ENCODE data around the gene C11orf97. TPM values are rescaled to one million over a fixed set of nuclear protein-coding genes. Genes with fewer than 3 reads are reported as not detected.

Gene C11orf97
- total and polyA plus RNA-seq, 7 donors = not detected

DNA sequence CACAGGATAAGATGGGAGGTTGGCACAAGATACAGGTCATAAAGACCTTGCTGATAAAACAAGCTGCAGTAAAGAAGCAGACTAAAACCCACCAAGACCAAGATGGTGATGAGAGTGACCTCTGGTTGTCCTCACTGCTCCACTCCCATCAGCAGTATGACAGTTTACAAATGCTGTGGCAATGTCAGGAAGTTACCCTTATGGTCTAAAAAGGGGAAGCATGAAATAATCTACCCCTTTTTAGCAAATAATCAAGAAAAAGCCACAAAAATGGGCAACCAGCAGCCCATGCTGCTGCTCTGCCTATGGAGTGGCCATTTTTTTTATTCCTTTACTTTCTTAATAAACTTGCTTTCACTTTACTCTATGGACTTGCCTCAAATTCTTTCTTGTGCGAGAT is 46.2 kb downstream of the C11orf97 start:
- intact Hi-C loops (cut with DNase I) = no loop called here
- no peak for DNase-seq
- Histone ChIP-seq H3K9me3 (no peaks in the 10 kb centered on the region), H3K4me1 (peaks cover 0 to 26% (median 12%) of the 10 kb centered on the region in 4 donors), H3K4me3 (no peak overlapping the region), H3K27me3 (no peaks in the 10 kb centered on the region), H3K36me3 (no peaks in the 10 kb centered on the region), H3K27ac (no peak overlapping the region)
- 93 to 97% methylated on average over 1 of the region's 1 CpG for WGBS, 2 donors
- no peak for TF ChIP-seq POLR2A (IDR thresholded peaks at IDR 0.05)
- TF ChIP-seq EP300 (IDR thresholded peaks at IDR 0.05) = no peak
- TF ChIP-seq, protein P1, sequence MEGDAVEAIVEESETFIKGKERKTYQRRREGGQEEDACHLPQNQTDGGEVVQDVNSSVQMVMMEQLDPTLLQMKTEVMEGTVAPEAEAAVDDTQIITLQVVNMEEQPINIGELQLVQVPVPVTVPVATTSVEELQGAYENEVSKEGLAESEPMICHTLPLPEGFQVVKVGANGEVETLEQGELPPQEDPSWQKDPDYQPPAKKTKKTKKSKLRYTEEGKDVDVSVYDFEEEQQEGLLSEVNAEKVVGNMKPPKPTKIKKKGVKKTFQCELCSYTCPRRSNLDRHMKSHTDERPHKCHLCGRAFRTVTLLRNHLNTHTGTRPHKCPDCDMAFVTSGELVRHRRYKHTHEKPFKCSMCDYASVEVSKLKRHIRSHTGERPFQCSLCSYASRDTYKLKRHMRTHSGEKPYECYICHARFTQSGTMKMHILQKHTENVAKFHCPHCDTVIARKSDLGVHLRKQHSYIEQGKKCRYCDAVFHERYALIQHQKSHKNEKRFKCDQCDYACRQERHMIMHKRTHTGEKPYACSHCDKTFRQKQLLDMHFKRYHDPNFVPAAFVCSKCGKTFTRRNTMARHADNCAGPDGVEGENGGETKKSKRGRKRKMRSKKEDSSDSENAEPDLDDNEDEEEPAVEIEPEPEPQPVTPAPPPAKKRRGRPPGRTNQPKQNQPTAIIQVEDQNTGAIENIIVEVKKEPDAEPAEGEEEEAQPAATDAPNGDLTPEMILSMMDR (IDR thresholded peaks at IDR 0.05) = no peak
- TF ChIP-seq POLR2AphosphoS5 (IDR thresholded peaks at IDR 0.05) = no peak

DNA sequence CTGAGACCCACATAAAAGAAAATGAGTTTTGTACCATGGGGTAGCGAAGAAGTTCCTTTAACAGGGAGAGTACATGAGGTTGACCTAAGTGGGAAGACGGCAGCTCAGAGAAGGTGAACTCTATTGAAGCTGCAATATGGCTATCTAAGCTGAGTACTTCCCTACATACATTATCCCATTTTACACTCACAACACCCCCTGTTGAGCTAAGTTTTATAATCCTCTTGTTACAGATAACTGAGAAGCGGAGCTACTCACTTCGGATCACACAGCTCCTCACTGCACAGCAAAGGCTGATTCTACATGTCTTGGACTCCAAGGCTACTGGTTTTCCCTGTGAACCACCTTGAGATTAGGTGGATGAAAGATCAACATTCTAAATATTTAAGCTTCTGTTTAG is 46.7 kb downstream of the C11orf97 start:
- Histone ChIP-seq H3K4me3 (no peak overlapping the region), H3K4me1 (peaks cover 0 to 30% (median 15%) of the 10 kb centered on the region in 4 donors), H3K27me3 (no peaks in the 10 kb centered on the region), H3K36me3 (no peaks in the 10 kb centered on the region), H3K27ac (no peak overlapping the region), H3K9me3 (no peaks in the 10 kb centered on the region)
- 95 to 98% methylated on average over 4 of the region's 4 CpGs for WGBS, 2 donors
- no peak for DNase-seq
- intact Hi-C loops (cut with DNase I) = no loop called here
- TF ChIP-seq EP300 (IDR thresholded peaks at IDR 0.05) (no peak), POLR2A (IDR thresholded peaks at IDR 0.05) (no peak), POLR2AphosphoS5 (IDR thresholded peaks at IDR 0.05) (no peak)
- TF ChIP-seq, protein P1 (IDR thresholded peaks at IDR 0.05) = no peak

GRCh38 chr11:94559361-94559760 is 47.1 kb downstream of the C11orf97 start:
- 82 to 93% methylated on average over 2 of the region's 2 CpGs for WGBS, 2 donors
- Histone ChIP-seq H3K36me3 (no peaks in the 10 kb centered on the region), H3K27ac (no peak overlapping the region)

GRCh38 chr11:94560834-94561233 is 48.6 kb downstream of the C11orf97 start:
- H3K27ac ChIP-seq = no peak overlapping the region
- no peaks in the 10 kb centered on the region for H3K36me3 ChIP-seq
- WGBS, 2 donors = 94 to 96% methylated on average over 3 of the region's 3 CpGs
- no peaks in the 10 kb centered on the region for H3K27me3 ChIP-seq
- no peak overlapping the region for H3K4me3 ChIP-seq
- no peaks in the 10 kb centered on the region for H3K9me3 ChIP-seq
- no peak for DNase-seq
- peaks cover 0 to 31% (median 15%) of the 10 kb centered on the region in 4 donors for H3K4me1 ChIP-seq
- TF ChIP-seq EP300 (IDR thresholded peaks at IDR 0.05) = no peak
- no peak for TF ChIP-seq POLR2A (IDR thresholded peaks at IDR 0.05)
- no peak for TF ChIP-seq POLR2AphosphoS5 (IDR thresholded peaks at IDR 0.05)
- TF ChIP-seq, protein P1 (IDR thresholded peaks at IDR 0.05) = no peak
- intact Hi-C loops (cut with DNase I) = no loop called here

More at GRCh38 chr11:94559361-94559760, 47.1 kb downstream of the C11orf97 start:
- intact Hi-C loops (cut with DNase I) = no loop called here
- peaks cover 0 to 31% (median 15%) of the 10 kb centered on the region in 4 donors for H3K4me1 ChIP-seq
- TF ChIP-seq, protein P1 (IDR thresholded peaks at IDR 0.05) = no peak
- no peak for TF ChIP-seq POLR2AphosphoS5 (IDR thresholded peaks at IDR 0.05)
- no peak for TF ChIP-seq EP300 (IDR thresholded peaks at IDR 0.05)
- TF ChIP-seq POLR2A (IDR thresholded peaks at IDR 0.05) = no peak
- H3K9me3 ChIP-seq = no peaks in the 10 kb centered on the region
- H3K4me3 ChIP-seq = no peak overlapping the region
- H3K27me3 ChIP-seq = no peaks in the 10 kb centered on the region
- DNase-seq = no peak
